Measurements from ENCODE around the gene NXNL1.
A peak's percentile ranks its signal among the peaks of the same experiment; 100 is the strongest.

- TF ChIP-seq, protein P1, sequence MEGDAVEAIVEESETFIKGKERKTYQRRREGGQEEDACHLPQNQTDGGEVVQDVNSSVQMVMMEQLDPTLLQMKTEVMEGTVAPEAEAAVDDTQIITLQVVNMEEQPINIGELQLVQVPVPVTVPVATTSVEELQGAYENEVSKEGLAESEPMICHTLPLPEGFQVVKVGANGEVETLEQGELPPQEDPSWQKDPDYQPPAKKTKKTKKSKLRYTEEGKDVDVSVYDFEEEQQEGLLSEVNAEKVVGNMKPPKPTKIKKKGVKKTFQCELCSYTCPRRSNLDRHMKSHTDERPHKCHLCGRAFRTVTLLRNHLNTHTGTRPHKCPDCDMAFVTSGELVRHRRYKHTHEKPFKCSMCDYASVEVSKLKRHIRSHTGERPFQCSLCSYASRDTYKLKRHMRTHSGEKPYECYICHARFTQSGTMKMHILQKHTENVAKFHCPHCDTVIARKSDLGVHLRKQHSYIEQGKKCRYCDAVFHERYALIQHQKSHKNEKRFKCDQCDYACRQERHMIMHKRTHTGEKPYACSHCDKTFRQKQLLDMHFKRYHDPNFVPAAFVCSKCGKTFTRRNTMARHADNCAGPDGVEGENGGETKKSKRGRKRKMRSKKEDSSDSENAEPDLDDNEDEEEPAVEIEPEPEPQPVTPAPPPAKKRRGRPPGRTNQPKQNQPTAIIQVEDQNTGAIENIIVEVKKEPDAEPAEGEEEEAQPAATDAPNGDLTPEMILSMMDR (IDR thresholded peaks at IDR 0.05; ENCODE audit: extremely low read depth in 1 of 2, insufficient read depth in 1 of 2, low read depth in 1 of 2, low read length in 2 of 2): no peak
- TF ChIP-seq POLR2A (IDR thresholded peaks at IDR 0.05; ENCODE audit: low read depth, low read length) (peak; percentile 38), MAX (IDR thresholded peaks at IDR 0.05; ENCODE audit: insufficient read depth, insufficient read length) (no peak), POLR2AphosphoS5 (IDR thresholded peaks at IDR 0.05; ENCODE audit: insufficient read depth, low read depth, low read length) (peak; percentile 60), JUN (IDR thresholded peaks at IDR 0.05; ENCODE audit: borderline replicate concordance, insufficient read depth, insufficient read length, low read depth) (no peak)
Measured at GRCh38 chr19:17470068-17470841, 9.5 kb upstream of the NXNL1 start, which contains the start of gene SLC27A1.
